Activated CD8-positive, alpha-beta memory T cell treated with anti-CD3 and anti-CD28 coated beads, Interleukin-2, amount 50 U/mL, for 24 hours (primary cell): Measurements from ENCODE around the gene TMEM127.

ENCODE experiments used
- DNase-seq: peaks from one replicate; pipeline ENCODE4 v3.0.0-alpha.2; 2020; ENCODE audit errors: extremely low read depth

Gene TMEM127

GRCh38 chr2:96205888-96206287, 59.9 kb downstream of the TMEM127 start:
- DNase-seq: no peak

GRCh38 chr2:96204836-96205624, 60.8 kb downstream of the TMEM127 start:
- no peak for DNase-seq

GRCh38 chr2:96203130-96204028, 62.4 kb downstream of the TMEM127 start:
- no peak for DNase-seq

- DNase-seq: no peak
Observed at GRCh38 chr2:96202152-96202854, 63.5 kb downstream of the TMEM127 start.

- DNase-seq: no peak
Observed at GRCh38 chr2:96201338-96201737, 64.5 kb downstream of the TMEM127 start.

- no peak for DNase-seq
Observed at GRCh38 chr2:96198921-96199320, 66.9 kb downstream of the TMEM127 start.
